ENCODE results near the gene F10.

Gene F10

GRCh38 chr13:113113846-113114271 is 8.7 kb upstream of the F10 start:
- ATAC-seq (replicated peaks), result no peak

DNA sequence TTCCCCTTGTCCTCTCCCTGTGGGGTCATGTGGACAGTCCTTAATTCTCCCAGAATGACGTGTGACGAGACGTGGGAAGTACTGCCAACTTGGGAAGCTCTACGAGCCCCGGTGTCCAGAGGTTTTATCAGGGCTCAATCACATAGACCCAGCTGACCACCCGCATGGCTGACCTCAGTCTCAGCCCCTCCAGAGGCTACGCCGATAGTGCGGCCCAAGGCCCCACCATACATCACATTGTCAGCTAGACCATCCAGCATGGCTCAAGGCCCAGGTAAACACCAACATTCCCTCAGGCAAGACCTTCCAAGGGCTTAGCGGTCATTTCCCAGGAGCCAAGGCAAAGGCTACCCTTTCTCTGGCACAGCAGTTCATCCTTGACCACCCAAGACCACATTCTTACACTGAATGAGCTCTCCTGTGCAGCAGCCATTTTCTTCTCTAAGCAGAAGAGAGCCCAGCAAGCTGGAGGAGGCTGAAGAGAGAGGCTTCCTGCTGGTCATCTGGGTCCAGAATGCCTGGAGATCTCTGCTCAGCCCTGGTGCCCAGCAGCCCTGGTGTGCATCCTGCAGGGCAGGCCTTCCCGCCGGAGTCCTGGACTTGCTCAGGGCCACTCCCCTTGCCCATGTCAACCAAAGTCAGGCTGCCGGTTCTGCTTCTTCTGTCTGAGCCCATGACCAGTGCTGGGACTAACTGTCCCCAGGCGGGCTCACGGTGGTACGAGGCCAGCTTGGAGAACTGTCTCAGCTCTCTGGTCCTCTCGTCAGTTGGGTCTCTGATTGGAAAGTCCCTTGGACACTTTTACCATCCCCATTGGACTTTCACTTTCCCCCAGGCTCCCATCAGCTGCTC is 7.9 kb upstream of the F10 start:
- no peak overlapping the region for H3K4me3 Mint-ChIP-seq
- peaks cover 4 to 21% of the 10 kb centered on the region in 2 donors for H3K27me3 Mint-ChIP-seq
- no peak for ATAC-seq (replicated peaks)
- peaks cover 0 to 4% of the 10 kb centered on the region in 2 donors for H3K4me1 Mint-ChIP-seq
- no peak for DNase-seq
- no peak overlapping the region for H3K27ac Mint-ChIP-seq
- no peaks in the 10 kb centered on the region for H3K36me3 Mint-ChIP-seq
- no peaks in the 10 kb centered on the region for H3K9me3 Mint-ChIP-seq

More at GRCh38 chr13:113113846-113114271, 8.7 kb upstream of the F10 start:
- H3K27ac Mint-ChIP-seq, result no peak overlapping the region
- no peaks in the 10 kb centered on the region for H3K36me3 Mint-ChIP-seq
- peaks cover 0 to 4% of the 10 kb centered on the region in 2 donors for H3K4me1 Mint-ChIP-seq
- DNase-seq, result no peak
- H3K27me3 Mint-ChIP-seq, result peaks cover 8 to 27% of the 10 kb centered on the region in 2 donors
- H3K4me3 Mint-ChIP-seq, result no peak overlapping the region
- no peaks in the 10 kb centered on the region for H3K9me3 Mint-ChIP-seq

DNA sequence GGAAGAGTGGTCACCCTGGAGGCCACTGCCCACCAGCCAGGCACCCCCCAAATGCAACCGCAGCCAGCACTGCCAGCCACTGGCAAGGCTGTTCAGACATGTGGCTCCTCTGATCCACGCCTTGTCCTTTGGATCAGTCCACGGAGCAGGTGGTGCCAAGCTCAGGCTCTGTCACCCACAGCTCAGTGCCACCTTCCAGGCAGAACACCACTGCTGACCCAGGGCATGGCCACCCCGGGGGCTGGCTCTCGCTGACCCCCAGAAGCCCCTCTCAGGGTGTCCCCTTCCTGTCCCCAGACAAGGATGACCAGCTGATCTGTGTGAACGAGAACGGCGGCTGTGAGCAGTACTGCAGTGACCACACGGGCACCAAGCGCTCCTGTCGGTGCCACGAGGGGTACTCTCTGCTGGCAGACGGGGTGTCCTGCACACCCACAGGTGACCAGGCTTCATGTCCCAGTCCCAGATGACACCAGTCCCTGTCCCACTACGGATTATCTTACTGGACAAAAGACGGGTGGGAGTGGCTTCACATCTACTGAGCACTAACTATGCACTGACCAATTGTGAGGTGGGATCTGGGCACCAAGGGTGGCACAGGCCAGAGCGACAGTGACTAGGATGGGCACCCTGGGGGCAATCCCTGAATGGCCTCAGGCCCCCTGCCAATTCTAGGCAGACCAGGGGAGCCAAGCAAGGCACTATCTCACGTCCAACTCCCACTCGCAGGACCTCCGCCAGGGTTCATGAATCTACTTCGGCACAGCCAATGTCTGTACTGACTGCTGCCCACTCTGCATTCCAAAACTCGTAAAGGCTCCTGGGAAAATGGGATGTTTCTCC is 7.0 kb upstream of the F10 start:
- H3K27ac Mint-ChIP-seq, result no peak overlapping the region
- peaks cover 0 to 4% of the 10 kb centered on the region in 2 donors for H3K4me1 Mint-ChIP-seq

DNA sequence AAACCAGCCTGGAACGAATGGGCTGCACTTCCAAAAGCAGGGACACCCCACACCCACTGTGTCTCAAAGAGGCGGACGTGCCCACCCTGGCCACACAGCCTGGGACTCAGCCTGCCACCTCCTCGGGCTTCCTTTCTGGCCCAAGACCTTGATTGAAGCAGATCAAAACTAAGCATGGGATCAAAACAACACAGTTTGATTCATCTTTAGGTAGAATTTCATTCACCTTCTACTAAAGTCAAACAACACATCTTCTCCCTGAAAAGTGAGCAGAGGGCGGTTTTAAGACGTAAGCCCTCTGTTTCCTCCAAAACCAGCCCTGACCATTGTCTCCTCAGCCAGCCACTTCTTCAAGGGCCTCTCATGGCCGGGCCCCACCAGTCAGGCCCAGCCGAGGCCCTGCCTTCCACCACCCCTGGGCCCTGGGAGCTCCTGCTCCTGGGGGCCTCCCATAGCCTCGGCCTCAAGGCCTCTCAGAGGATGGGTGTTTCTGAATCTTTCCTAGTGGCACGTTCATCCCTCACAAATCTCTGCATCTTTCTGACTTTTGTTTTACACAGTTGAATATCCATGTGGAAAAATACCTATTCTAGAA is 6.3 kb upstream of the F10 start:
- ATAC-seq (replicated peaks) (no peak), DNase-seq (no peak)
- Mint-ChIP-seq H3K4me3 (no peak overlapping the region), H3K9me3 (no peaks in the 10 kb centered on the region), H3K36me3 (no peaks in the 10 kb centered on the region), H3K27me3 (peaks cover 4 to 10% of the 10 kb centered on the region in 2 donors), H3K27ac (no peak overlapping the region), H3K4me1 (no peaks in the 10 kb centered on the region)

More for the DNA sequence above, 7.0 kb upstream of the F10 start:
- Mint-ChIP-seq H3K4me3 (no peak overlapping the region), H3K9me3 (no peaks in the 10 kb centered on the region), H3K27me3 (peaks cover 4 to 17% of the 10 kb centered on the region in 2 donors), H3K36me3 (no peaks in the 10 kb centered on the region)
- DNase-seq, result no peak
- no peak for ATAC-seq (replicated peaks)

DNA sequence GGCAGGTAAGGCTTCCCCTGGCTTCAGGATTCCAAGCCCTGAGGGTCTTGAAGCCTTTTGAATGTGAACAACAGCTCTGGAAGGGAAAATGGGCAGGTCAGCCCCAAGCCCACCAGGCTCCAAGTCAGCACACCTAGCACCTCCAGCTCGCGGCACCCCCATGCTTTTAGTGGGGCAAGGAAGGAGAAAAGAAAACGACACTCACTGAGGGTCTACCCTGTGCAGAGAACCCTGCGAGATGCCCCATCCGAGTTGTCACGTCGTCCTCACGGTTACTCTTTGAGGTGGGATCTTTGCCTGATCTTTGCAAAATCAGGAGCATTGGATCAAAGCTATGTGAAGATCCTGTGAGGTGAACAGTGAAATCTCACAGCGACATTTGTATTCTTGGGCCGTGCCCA is 5.7 kb upstream of the F10 start:
- no peaks in the 10 kb centered on the region for H3K36me3 Mint-ChIP-seq
- DNase-seq, result no peak
- H3K4me3 Mint-ChIP-seq, result no peak overlapping the region
- no peaks in the 10 kb centered on the region for H3K9me3 Mint-ChIP-seq
- ATAC-seq (replicated peaks), result no peak
- H3K27me3 Mint-ChIP-seq, result peaks cover 4 to 10% of the 10 kb centered on the region in 2 donors
- H3K4me1 Mint-ChIP-seq, result no peaks in the 10 kb centered on the region
- no peak overlapping the region for H3K27ac Mint-ChIP-seq

DNA sequence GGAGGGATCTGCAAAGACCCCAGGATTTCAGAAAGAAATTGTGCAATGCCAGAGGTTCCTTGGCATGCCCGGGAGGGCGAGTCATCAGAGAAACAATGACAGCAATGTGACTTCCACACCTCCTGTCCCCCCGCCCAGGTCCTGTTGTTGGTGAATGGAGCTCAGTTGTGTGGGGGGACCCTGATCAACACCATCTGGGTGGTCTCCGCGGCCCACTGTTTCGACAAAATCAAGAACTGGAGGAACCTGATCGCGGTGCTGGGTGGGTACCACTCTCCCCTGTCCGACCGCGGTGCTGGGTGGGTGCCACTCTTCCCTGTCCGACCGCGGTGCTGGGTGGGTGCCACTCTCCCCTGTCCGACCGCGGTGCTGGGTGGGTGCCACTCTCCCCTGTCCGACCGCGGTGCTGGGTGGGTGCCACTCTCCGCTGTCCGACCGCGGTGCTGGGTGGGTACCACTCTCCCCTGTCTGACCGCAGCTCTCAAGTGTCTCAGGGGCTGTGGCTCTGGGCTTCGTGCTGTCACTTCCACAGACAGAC is 5.2 kb upstream of the F10 start:
- Mint-ChIP-seq H3K36me3 (no peaks in the 10 kb centered on the region), H3K4me3 (no peak overlapping the region), H3K4me1 (no peaks in the 10 kb centered on the region), H3K9me3 (no peaks in the 10 kb centered on the region), H3K27ac (no peak overlapping the region), H3K27me3 (peaks cover 4 to 10% of the 10 kb centered on the region in 2 donors)
- ATAC-seq (replicated peaks), result no peak
- DNase-seq, result no peak

GRCh38 chr13:113117911-113118260 is 4.7 kb upstream of the F10 start:
- ATAC-seq (replicated peaks) (no peak), DNase-seq (no peak)
- Mint-ChIP-seq H3K27me3 (peaks cover 7 to 10% of the 10 kb centered on the region in 2 donors), H3K9me3 (no peaks in the 10 kb centered on the region), H3K27ac (no peak overlapping the region), H3K4me1 (no peaks in the 10 kb centered on the region), H3K4me3 (no peak overlapping the region), H3K36me3 (no peaks in the 10 kb centered on the region)

DNA sequence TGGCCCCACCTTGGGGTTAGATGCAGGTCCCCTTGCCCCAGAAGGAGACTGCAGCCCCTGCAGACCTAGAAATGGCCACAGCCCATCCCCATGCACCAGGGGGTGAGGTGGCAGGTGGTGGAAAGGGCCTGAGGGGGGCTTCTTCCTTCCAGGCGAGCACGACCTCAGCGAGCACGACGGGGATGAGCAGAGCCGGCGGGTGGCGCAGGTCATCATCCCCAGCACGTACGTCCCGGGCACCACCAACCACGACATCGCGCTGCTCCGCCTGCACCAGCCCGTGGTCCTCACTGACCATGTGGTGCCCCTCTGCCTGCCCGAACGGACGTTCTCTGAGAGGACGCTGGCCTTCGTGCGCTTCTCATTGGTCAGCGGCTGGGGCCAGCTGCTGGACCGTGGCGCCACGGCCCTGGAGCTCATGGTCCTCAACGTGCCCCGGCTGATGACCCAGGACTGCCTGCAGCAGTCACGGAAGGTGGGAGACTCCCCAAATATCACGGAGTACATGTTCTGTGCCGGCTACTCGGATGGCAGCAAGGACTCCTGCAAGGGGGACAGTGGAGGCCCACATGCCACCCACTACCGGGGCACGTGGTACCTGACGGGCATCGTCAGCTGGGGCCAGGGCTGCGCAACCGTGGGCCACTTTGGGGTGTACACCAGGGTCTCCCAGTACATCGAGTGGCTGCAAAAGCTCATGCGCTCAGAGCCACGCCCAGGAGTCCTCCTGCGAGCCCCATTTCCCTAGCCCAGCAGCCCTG is 4.2 kb upstream of the F10 start:
- H3K27ac Mint-ChIP-seq, result no peak overlapping the region
- H3K4me3 Mint-ChIP-seq, result no peak overlapping the region
- H3K9me3 Mint-ChIP-seq, result no peaks in the 10 kb centered on the region
- peaks cover 10 to 11% of the 10 kb centered on the region in 2 donors for H3K27me3 Mint-ChIP-seq
- ATAC-seq (replicated peaks) (no peak), DNase-seq (no peak)
- no peaks in the 10 kb centered on the region for H3K36me3 Mint-ChIP-seq
- H3K4me1 Mint-ChIP-seq, result no peaks in the 10 kb centered on the region

DNA sequence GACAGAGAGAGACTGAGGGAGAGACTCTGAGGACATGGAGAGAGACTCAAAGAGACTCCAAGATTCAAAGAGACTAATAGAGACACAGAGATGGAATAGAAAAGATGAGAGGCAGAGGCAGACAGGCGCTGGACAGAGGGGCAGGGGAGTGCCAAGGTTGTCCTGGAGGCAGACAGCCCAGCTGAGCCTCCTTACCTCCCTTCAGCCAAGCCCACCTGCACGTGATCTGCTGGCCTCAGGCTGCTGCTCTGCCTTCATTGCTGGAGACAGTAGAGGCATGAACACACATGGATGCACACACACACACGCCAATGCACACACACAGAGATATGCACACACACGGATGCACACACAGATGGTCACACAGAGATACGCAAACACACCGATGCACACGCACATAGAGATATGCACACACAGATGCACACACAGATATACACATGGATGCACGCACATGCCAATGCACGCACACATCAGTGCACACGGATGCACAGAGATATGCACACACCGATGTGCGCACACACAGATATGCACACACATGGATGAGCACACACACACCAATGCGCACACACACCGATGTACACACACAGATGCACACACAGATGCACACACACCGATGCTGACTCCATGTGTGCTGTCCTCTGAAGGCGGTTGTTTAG is 3.3 kb upstream of the F10 start:
- H3K4me3 Mint-ChIP-seq, result no peak overlapping the region
- H3K9me3 Mint-ChIP-seq, result no peaks in the 10 kb centered on the region
- no peaks in the 10 kb centered on the region for H3K36me3 Mint-ChIP-seq
- H3K27me3 Mint-ChIP-seq, result peaks cover 8 to 9% of the 10 kb centered on the region in 2 donors
- H3K27ac Mint-ChIP-seq, result no peak overlapping the region
- ATAC-seq (replicated peaks) (no peak), DNase-seq (no peak)
- H3K4me1 Mint-ChIP-seq, result no peaks in the 10 kb centered on the region

- no peaks in the 10 kb centered on the region for H3K9me3 Mint-ChIP-seq
- ATAC-seq (replicated peaks), result no peak
- H3K27ac Mint-ChIP-seq, result no peak overlapping the region
- no peak overlapping the region for H3K4me3 Mint-ChIP-seq
- no peak for DNase-seq
- H3K4me1 Mint-ChIP-seq, result no peaks in the 10 kb centered on the region
- peaks cover 4 to 6% of the 10 kb centered on the region in 2 donors for H3K27me3 Mint-ChIP-seq
- no peaks in the 10 kb centered on the region for H3K36me3 Mint-ChIP-seq
Observed at GRCh38 chr13:113119822-113120189, 2.8 kb upstream of the F10 start.

DNA sequence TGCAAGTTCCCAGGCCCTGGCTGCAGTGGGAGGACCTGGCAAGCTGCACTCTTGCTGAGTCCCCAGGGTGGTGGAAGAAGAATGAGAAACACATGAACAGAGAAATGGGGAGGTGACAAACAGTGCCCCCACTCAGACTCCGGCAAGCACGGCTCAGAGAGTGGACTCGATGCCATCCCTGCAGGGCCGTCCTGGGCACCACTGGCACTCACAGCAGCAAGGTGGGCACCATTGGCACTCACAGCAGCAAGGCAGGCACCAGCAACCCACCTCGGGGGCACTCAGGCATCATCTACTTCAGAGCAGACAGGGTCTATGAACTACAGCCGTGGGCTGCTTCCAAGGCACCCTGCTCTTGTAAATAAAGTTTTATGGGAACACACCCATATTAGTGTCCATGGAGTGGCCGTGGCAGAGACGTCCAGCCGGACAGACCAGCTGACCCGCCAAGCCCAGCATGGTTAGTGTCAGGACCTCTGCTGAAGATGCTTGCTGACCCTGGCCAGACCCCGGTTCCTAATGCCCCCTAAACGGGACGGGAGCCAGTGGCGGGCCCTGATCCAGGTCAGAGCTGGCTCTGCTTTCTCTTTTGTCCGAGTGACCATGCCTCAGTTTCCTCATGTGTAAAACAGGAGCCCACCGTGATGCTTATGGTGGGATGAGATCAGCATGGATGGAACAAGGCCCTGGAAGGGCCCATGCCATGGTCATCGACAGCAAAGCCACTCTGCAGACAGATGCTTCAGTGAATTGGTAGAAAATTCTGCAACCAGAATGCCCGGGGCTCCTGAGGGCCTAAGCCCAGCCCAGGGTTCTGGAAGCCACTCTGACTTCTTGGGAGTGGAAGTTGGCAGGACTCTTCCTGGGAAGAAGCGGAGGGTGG is 2.1 kb upstream of the F10 start:
- Mint-ChIP-seq H3K27ac (no peak overlapping the region), H3K4me1 (no peaks in the 10 kb centered on the region), H3K36me3 (no peaks in the 10 kb centered on the region), H3K4me3 (no peak overlapping the region), H3K9me3 (no peaks in the 10 kb centered on the region), H3K27me3 (peaks cover 4 to 9% of the 10 kb centered on the region in 2 donors)
- ATAC-seq (replicated peaks) (no peak), DNase-seq (no peak)

- no peak for DNase-seq
- H3K9me3 Mint-ChIP-seq, result no peaks in the 10 kb centered on the region
- H3K4me3 Mint-ChIP-seq, result no peak overlapping the region
- H3K4me1 Mint-ChIP-seq, result no peaks in the 10 kb centered on the region
- no peak for ATAC-seq (replicated peaks)
- no peaks in the 10 kb centered on the region for H3K36me3 Mint-ChIP-seq
- no peak overlapping the region for H3K27ac Mint-ChIP-seq
- H3K27me3 Mint-ChIP-seq, result peaks cover 12 to 17% of the 10 kb centered on the region in 2 donors
Observed at GRCh38 chr13:113121183-113121927, 1.2 kb upstream of the F10 start.
